ENCODE measurements around the gene F13B.
"Not testable (repeated sequence)": the region's sequence is repeated elsewhere in the genome, so short reads cannot be mapped to it uniquely, and the experiment has no call there.

GRCh38 chr1:196991919-196992651 is 75.0 kb downstream of the F13B start:
- not testable (repeated sequence) for TF ChIP-seq CTCF (IDR thresholded peaks at IDR 0.05; ENCODE audit: low read depth, low read length); EZH2phosphoT487 (IDR thresholded peaks at IDR 0.05; ENCODE audit: low read depth)
